Metanephros (tissue), 1 donor: ENCODE data around the gene IL16. TPM values are rescaled to one million over a fixed set of nuclear protein-coding genes. Genes with fewer than 3 reads are reported as not detected.

ENCODE experiments used
- total RNA-seq: library from RNA; depleted of rRNA; stranded (reverse); fragments of >200 nt; gene quantifications from one replicate; pipeline ENCODE4 v1.2.3, GENCODE V29; 2014

IL16 gene
- 6.7 TPM for total RNA-seq

DNA sequence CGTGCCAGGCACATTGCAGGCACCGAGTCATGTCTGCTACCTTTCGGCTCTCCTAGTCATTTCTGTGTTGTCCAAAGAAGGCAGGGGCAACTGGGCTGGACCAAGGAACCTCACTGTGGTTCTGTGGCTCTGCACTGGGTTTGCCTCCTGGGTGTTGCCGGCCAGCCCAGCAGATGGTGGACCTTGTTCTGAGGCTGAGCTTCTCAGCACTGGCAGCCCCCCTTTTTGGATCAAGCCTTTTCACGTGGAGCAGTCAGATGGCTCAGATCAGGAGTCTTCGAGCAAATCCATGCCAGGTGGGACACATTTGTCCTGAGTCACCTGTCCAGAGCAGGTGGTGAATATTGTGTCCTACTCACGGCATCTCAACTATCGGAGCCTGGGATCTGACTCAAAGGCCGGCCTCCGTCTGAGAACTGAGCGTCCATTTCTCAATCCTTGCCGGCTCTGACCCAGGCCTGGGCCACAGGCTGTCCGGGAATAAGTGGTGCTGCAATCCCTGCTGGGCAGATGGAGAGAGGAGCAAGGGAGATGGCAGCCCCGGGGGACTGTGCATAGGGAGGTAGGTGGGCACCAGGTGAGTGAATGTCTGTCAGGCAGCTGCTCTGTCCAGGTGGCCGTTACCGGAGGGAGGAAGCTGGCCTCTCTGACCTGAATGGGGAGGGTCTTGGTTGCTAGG, at the start of gene IL16:
TSS of gene IL16 (plus strand) at position 304 of the 679 bp plus-strand sequence. CDS start 28,521 bp downstream, outside the sequence.

DNA sequence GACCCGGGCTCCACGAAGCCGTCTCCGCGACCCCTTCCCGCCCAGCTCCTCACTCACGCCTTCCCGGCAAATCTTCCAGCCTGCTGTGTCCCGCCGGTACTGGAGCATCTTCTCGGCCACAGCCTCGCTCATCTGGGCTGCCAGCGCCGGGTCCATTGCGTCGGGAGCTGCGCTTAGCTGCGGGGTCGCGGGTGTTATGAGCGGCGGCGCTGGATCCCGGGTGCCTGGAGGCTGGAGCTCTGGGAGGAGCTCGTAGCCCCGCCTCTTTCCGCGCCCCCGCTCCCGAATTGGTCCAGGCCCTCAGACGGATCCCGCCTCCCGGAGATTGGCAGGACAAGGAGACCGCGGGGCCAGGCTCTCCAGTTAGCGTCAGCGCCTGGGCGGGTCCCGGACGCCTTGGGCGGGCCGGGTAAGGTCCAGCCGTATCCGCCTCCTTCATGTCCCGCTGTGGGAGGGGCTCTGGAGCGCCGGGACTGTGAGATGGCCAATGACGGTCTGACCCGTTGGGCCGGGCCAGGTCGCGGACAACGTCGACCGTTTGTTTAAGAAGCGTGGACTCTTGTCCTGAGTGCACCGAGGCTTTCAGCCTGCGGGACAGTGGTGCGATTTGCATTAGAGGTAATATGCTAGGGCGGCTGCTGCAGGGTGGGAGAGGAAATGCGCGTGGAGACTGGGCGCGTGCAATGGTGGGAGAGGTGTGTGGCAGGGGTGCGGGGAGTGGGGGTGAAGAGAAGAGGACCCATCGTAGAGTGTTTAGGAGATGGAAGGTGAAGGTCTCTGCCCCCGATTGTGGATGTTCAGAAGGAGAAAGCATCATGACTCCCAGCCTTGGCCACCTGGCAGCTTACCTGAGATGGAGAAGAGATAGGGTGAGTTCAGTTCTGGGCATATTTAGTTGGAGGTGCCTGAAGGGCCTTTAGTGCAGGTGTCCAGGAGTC, 127.5 kb downstream of the IL16 start, which contains the start of gene STARD5:
TSS of gene STARD5 (minus strand) at position 198 of the 938 bp plus-strand sequence. CDS start at position 156, 42 bp downstream.

Other genes starting within 250 kb of the IL16 start
- 30.9 TPM for gene MESD, start 207.1 kb upstream of the IL16 start, total RNA-seq
- gene TLNRD1, start 196.0 kb upstream of the IL16 start, total RNA-seq: 11.4 TPM
- gene CFAP161, start 62.6 kb upstream of the IL16 start, total RNA-seq: 0.58 TPM
- gene STARD5, start 127.3 kb downstream of the IL16 start, total RNA-seq: 8.2 TPM
- not detected for gene TMC3, start 177.3 kb downstream of the IL16 start, total RNA-seq